Kidney epithelial cell (primary cell): ENCODE results near the gene TEN1. TPM values are rescaled to one million over a fixed set of nuclear protein-coding genes. Genes with fewer than 3 reads are reported as not detected.

ENCODE experiments used
- DNase-seq: peaks from one replicate; pipeline ENCODE4 v3.0.0-alpha.2; 2010; ENCODE audit warnings: low read depth
- H3K27me3 ChIP-seq: 2 replicates; pipeline ENCODE4 v1.6.0; 2011; ENCODE audit warnings: low read length; ENCODE audit not compliant: control insufficient read depth, insufficient read depth
- H3K36me3 ChIP-seq: 2 replicates; pipeline ENCODE4 v1.5.1; 2011; ENCODE audit warnings: low read length; ENCODE audit not compliant: control insufficient read depth, insufficient read depth
- H3K4me3 ChIP-seq: 2 replicates; pipeline ENCODE4 v1.5.1; 2011; ENCODE audit warnings: low read depth, mild to moderate bottlenecking, control low read depth, low read length
- CTCF ChIP-seq: IDR thresholded peaks from 2 replicates; pipeline ENCODE4 v1.5.1; 2011; ENCODE audit warnings: mild to moderate bottlenecking, moderate library complexity, low read length, control low read depth, inconsistent platforms; ENCODE audit not compliant: insufficient read depth, poor library complexity, severe bottlenecking
- total RNA-seq: library from RNA; depleted of rRNA; stranded (reverse); fragments of >200 nt; gene quantifications from 2 replicates; pipeline ENCODE4 v1.2.3, GENCODE V29; 2015

Gene TEN1
- total RNA-seq, 1 donor from 2014 or later, result 28.9 TPM

- H3K27me3 ChIP-seq, result no peaks in the 10 kb centered on the region
- no peaks in the 10 kb centered on the region for H3K36me3 ChIP-seq
- no peak for TF ChIP-seq CTCF
- DNase-seq, result peak; percentile 32
- H3K4me3 ChIP-seq, result peak within 1 kb of the TSS; percentile 45
These were observed 48.3 kb downstream of the TEN1 start, which contains the start of gene EVPL for GRCh38 chr17:76027159-76027839. Gene EVPL, minus strand, starts transcription at chr17:76027306. Its CDS starts 108 bp downstream, at chr17:76027198.

DNA sequence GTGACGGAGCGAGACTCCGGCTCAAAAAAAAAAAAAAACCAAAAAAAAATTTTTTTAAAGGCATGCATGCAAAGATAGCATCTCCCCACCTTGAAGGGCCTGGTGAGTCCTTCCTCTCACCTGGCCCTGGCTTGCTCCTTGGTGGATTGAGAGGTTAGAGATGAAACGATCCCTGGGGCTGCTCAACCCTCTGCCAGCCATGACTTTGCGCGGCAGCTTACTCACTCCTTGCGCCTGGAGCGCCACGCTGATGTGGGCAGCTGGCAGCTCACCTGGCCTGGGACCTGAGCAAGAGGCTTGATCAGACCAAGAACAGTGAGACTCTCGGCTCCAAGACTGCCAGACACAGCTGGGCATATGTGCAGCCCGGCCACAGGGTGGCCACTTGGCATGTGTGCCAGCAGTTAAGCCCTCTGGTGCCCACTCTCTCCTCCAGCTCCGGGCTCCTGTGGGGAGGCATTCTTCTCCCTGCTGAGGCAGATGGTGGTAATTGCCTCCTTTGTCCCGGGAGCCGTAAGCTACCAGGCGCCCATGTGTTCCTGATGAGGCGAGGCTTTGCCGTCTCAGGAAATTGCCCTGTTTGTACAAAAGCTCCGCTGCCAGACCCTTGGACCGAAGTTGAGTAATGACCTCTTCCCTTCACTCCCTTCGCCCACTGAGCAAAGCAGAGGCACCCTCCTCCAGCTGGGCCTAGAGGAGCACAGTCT, 53.2 kb downstream of the TEN1 start:
- H3K27me3 ChIP-seq, result no peaks in the 10 kb centered on the region
- TF ChIP-seq CTCF, result peak; percentile 22
- H3K4me3 ChIP-seq, result no peak overlapping the region
- no peaks in the 10 kb centered on the region for H3K36me3 ChIP-seq
- DNase-seq, result no peak

- no peaks in the 10 kb centered on the region for H3K36me3 ChIP-seq
- DNase-seq, result no peak
- H3K27me3 ChIP-seq, result no peaks in the 10 kb centered on the region
- no peak for TF ChIP-seq CTCF
- no peak overlapping the region for H3K4me3 ChIP-seq
These were observed 53.7 kb downstream of the TEN1 start for GRCh38 chr17:76032780-76033108.

GRCh38 chr17:76033139-76033538, 54.1 kb downstream of the TEN1 start:
- TF ChIP-seq CTCF, result no peak
- no peaks in the 10 kb centered on the region for H3K27me3 ChIP-seq
- no peak for DNase-seq
- no peak overlapping the region for H3K4me3 ChIP-seq
- no peaks in the 10 kb centered on the region for H3K36me3 ChIP-seq

- TF ChIP-seq CTCF, result no peak
- no peak for DNase-seq
- Histone ChIP-seq H3K4me3 (no peak overlapping the region), H3K27me3 (no peaks in the 10 kb centered on the region), H3K36me3 (peaks cover under 1% of the 10 kb centered on the region)
These were observed 55.6 kb downstream of the TEN1 start for GRCh38 chr17:76034428-76035350.
